ENCODE measurements around the gene FERMT1. TPM values are rescaled to one million over a fixed set of nuclear protein-coding genes. Genes with fewer than 3 reads are reported as not detected.

Gene FERMT1
- 10 to 100 TPM; 23.2 to 31.9 (median 29.7) TPM for total RNA-seq

GRCh38 chr20:6122873-6123648, at the start of gene FERMT1:
TSS of gene FERMT1 (minus strand) at chr20:6123030. CDS start at chr20:6119554, 3,476 bp downstream.
- peaks cover 0 to 69% (median 25%) of the 10 kb centered on the region in 4 donors for H3K4me1 ChIP-seq
- TF ChIP-seq POLR2A (IDR thresholded peaks at IDR 0.05) (peak; percentile 82), POLR2AphosphoS5 (IDR thresholded peaks at IDR 0.05) (peak in 2 of 3 donors; percentile 39 to 69), EP300 (IDR thresholded peaks at IDR 0.05; ENCODE audit: low read depth) (no peak), CTCF (IDR thresholded peaks at IDR 0.05) (peak in 2 of 5 experiments; percentile 18 to 33)
- no peaks in the 10 kb centered on the region for H3K9me3 ChIP-seq
- peak within 1 kb of the TSS; percentile 78 to 88 (median 88) for H3K27ac ChIP-seq
- intact Hi-C loops (cut with DNase I; ENCODE audit: low total_unique reads) (loop anchor here (5.0 kb wide), 1 partner anchor 1941 kb away; no protein-coding TSS in a partner anchor), in situ Hi-C loops (cut with MboI; ENCODE audit: low pct_ligation_motif_present in 1 of 4, low pct_unique_long_range_greater_than_20kb in 1 of 4, low sequenced_read_pairs in 3 of 4) (no loop called here)
- DNase-seq: peak; percentile 82
- H3K36me3 ChIP-seq: no peaks in the 10 kb centered on the region
- H3K27me3 ChIP-seq: peaks cover 39% of the 10 kb centered on the region
- H3K4me3 ChIP-seq: peak within 1 kb of the TSS; percentile 27 to 79 (median 54)
- WGBS, 2 donors (ENCODE audit: low coverage in 1 of 2): 4% methylated on average over 36 of the region's 55 CpGs; no CpG with 5 or more reads in 1 of the 2 donors

GRCh38 chr20:6169251-6169650, 46.4 kb upstream of the FERMT1 start:
- in situ Hi-C loops (cut with MboI; ENCODE audit: low pct_ligation_motif_present in 1 of 4, low pct_unique_long_range_greater_than_20kb in 1 of 4, low sequenced_read_pairs in 3 of 4) (no loop called here), intact Hi-C loops (cut with DNase I; ENCODE audit: low total_unique reads) (no loop called here)
- no peak overlapping the region for H3K27ac ChIP-seq
- no peaks in the 10 kb centered on the region for H3K27me3 ChIP-seq
- H3K9me3 ChIP-seq: no peaks in the 10 kb centered on the region
- no peak for TF ChIP-seq EP300 (IDR thresholded peaks at IDR 0.05; ENCODE audit: low read depth)
- no peak for TF ChIP-seq POLR2A (IDR thresholded peaks at IDR 0.05)
- TF ChIP-seq POLR2AphosphoS5 (IDR thresholded peaks at IDR 0.05): no peak
- TF ChIP-seq CTCF (IDR thresholded peaks at IDR 0.05): no peak
- no peak for DNase-seq
- H3K4me3 ChIP-seq: no peak overlapping the region
- no peaks in the 10 kb centered on the region for H3K4me1 ChIP-seq
- no peaks in the 10 kb centered on the region for H3K36me3 ChIP-seq

- no peak overlapping the region for H3K27ac ChIP-seq
- H3K9me3 ChIP-seq: no peaks in the 10 kb centered on the region
- in situ Hi-C loops (cut with MboI; ENCODE audit: low pct_ligation_motif_present in 1 of 4, low pct_unique_long_range_greater_than_20kb in 1 of 4, low sequenced_read_pairs in 3 of 4): no loop called here
Measured at GRCh38 chr20:6168204-6168603, 45.4 kb upstream of the FERMT1 start.

GRCh38 chr20:6165346-6165745, 42.5 kb upstream of the FERMT1 start:
- no peak for DNase-seq
- intact Hi-C loops (cut with DNase I; ENCODE audit: low total_unique reads) (no loop called here), in situ Hi-C loops (cut with MboI; ENCODE audit: low pct_ligation_motif_present in 1 of 4, low pct_unique_long_range_greater_than_20kb in 1 of 4, low sequenced_read_pairs in 3 of 4) (no loop called here)
- no peak overlapping the region for H3K27ac ChIP-seq
- H3K9me3 ChIP-seq: no peaks in the 10 kb centered on the region
- H3K36me3 ChIP-seq: no peaks in the 10 kb centered on the region
- no peak overlapping the region for H3K4me3 ChIP-seq
- H3K4me1 ChIP-seq: no peaks in the 10 kb centered on the region
- TF ChIP-seq POLR2AphosphoS5 (IDR thresholded peaks at IDR 0.05): no peak
- no peak for TF ChIP-seq EP300 (IDR thresholded peaks at IDR 0.05; ENCODE audit: low read depth)
- TF ChIP-seq POLR2A (IDR thresholded peaks at IDR 0.05): no peak
- no peak for TF ChIP-seq CTCF (IDR thresholded peaks at IDR 0.05)
- H3K27me3 ChIP-seq: no peaks in the 10 kb centered on the region

More at GRCh38 chr20:6168204-6168603, 45.4 kb upstream of the FERMT1 start:
- H3K4me3 ChIP-seq: no peak overlapping the region
- H3K36me3 ChIP-seq: no peaks in the 10 kb centered on the region
- intact Hi-C loops (cut with DNase I; ENCODE audit: low total_unique reads): no loop called here
- H3K4me1 ChIP-seq: no peaks in the 10 kb centered on the region
- DNase-seq: no peak
- no peaks in the 10 kb centered on the region for H3K27me3 ChIP-seq
- no peak for TF ChIP-seq POLR2A (IDR thresholded peaks at IDR 0.05)
- no peak for TF ChIP-seq CTCF (IDR thresholded peaks at IDR 0.05)
- TF ChIP-seq EP300 (IDR thresholded peaks at IDR 0.05; ENCODE audit: low read depth): no peak
- no peak for TF ChIP-seq POLR2AphosphoS5 (IDR thresholded peaks at IDR 0.05)

Measured in transverse colon (tissue), 4 donors.